GM23248 (cell line): ENCODE measurements around the gene C2orf42. TPM values are rescaled to one million over a fixed set of nuclear protein-coding genes. Genes with fewer than 3 reads are reported as not detected.
A peak's percentile ranks its signal among the peaks of the same experiment; 100 is the strongest.

Experiments used
- DNase-seq: peaks from one replicate; pipeline ENCODE4 v3.0.0-alpha.2; 2015
- H2AFZ ChIP-seq: fragments of 200-600 bp; sonication (generic); 2 replicates; pipeline ENCODE4 v1.6.1; 2016; ENCODE audit warnings: antibody characterized with exemption
- H3F3A ChIP-seq: fragments of 200-600 bp; sonication (generic); 2 replicates; pipeline ENCODE4 v1.6.1; 2016; ENCODE audit warnings: mild to moderate bottlenecking, antibody characterized with exemption, mixed run types; ENCODE audit not compliant: insufficient read depth
- H3K27ac ChIP-seq: fragments of 200-600 bp; sonication (generic); 2 replicates; pipeline ENCODE4 v1.5.1; 2016; ENCODE audit warnings: mild to moderate bottlenecking
- H3K27me3 ChIP-seq: fragments of 200-600 bp; sonication (generic); replicated peaks from 2 replicates; pipeline ENCODE4 v1.6.1; 2016; ENCODE audit warnings: mild to moderate bottlenecking; ENCODE audit not compliant: insufficient read depth
- H3K36me3 ChIP-seq: fragments of 200-600 bp; sonication (generic); 2 replicates; pipeline ENCODE4 v1.6.1; 2016; ENCODE audit warnings: low read depth, mild to moderate bottlenecking
- H3K4me1 ChIP-seq: fragments of 200-600 bp; sonication (generic); 2 replicates; pipeline ENCODE4 v1.6.1; 2016; ENCODE audit warnings: mild to moderate bottlenecking; ENCODE audit not compliant: insufficient read depth
- H3K4me2 ChIP-seq: fragments of 200-600 bp; sonication (generic); one replicate; pipeline ENCODE4 v1.6.1; 2016; ENCODE audit warnings: mild to moderate bottlenecking; ENCODE audit not compliant: unreplicated experiment
- H3K4me3 ChIP-seq: fragments of 200-600 bp; sonication (generic); 2 replicates; pipeline ENCODE4 v1.5.1; 2016; ENCODE audit warnings: mild to moderate bottlenecking
- H3K79me2 ChIP-seq: fragments of 200-600 bp; sonication (generic); 2 replicates; pipeline ENCODE4 v1.6.1; 2016; ENCODE audit warnings: mild to moderate bottlenecking; ENCODE audit not compliant: insufficient read depth
- H3K9ac ChIP-seq: fragments of 200-600 bp; sonication (generic); 2 replicates; pipeline ENCODE4 v1.6.1; 2016; ENCODE audit warnings: mild to moderate bottlenecking
- H3K9me2 ChIP-seq: fragments of 200-600 bp; sonication (generic); 2 replicates; pipeline ENCODE4 v1.6.1; 2016; ENCODE audit warnings: mixed run types, mild to moderate bottlenecking, moderate library complexity; ENCODE audit not compliant: insufficient read depth
- H3K9me3 ChIP-seq: fragments of 200-600 bp; sonication (generic); one replicate; pipeline ENCODE4 v1.6.1; 2017; ENCODE audit warnings: low read depth
- H4K20me1 ChIP-seq: fragments of 200-600 bp; sonication (generic); 2 replicates; pipeline ENCODE4 v1.6.0; 2016; ENCODE audit not compliant: insufficient read depth
- EZH2 ChIP-seq: fragments of 200-600 bp; sonication (generic); IDR thresholded peaks from 2 replicates; pipeline ENCODE4 v1.6.1; 2018; ENCODE audit warnings: antibody characterized with exemption, mild to moderate bottlenecking; ENCODE audit not compliant: insufficient read depth, poor library complexity, severe bottlenecking
- EZH2phosphoT487 ChIP-seq: fragments of 200-600 bp; sonication (generic); IDR thresholded peaks from 2 replicates; pipeline ENCODE4 v1.6.1; 2018; ENCODE audit warnings: antibody characterized with exemption, moderate library complexity, mild to moderate bottlenecking, low read depth; ENCODE audit not compliant: insufficient read depth
- WGBS, 2 experiments: methylation state at CpG; one replicate each; pipeline ENCODE4 v1.1.6; 2015 to 2017; ENCODE audit warnings: low lambda C conversion rate in 2 of 2, low coverage in 1 of 2; ENCODE audit errors: missing lambda C conversion rate in 2 of 2; 5-methylcytosine and 5-hydroxymethylcytosine counted together
- in situ Hi-C: fragments of 300-500 bp; cut with MboI; formaldehyde crosslinking; loops from 2 replicates; pipeline ENCODE4 v1.15.0; 2020
- polyA plus RNA-seq: library from polyadenylated mRNA; unstranded; fragments of >200 nt; fragmentation: Nextera tagmentation; extraction: Ambion mirVana; gene quantifications from 2 replicates; pipeline ENCODE4 v1.2.1, GENCODE V29; 2016
- total RNA-seq: library from RNA; depleted of rRNA; stranded (reverse); fragments of >200 nt; shearing (Covaris generic); gene quantifications from 2 replicates; pipeline ENCODE4 v1.2.3, GENCODE V29; 2014

C2orf42 gene
- total and polyA plus RNA-seq, 2 experiments from 2014 or later = 15.7 to 23.2 TPM

DNA sequence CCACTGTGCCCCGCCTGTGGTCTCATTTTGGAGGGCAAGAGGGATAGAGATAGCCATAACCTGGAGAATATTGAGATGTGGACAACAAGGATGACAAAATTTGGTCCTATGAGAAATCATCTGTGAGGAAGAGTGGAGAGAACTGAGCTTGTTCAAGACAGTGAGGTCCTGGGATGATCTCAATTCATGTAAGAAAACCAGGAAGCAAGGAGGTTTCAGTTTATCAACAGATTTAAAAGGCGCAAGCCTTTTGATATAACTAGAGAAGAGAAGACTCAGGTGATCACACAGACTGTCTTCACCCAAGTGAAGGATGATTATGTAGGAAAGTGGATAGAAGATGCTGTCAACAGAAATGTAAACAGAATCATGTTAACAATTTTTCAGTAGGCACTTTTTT lies 64.4 kb downstream of the C2orf42 start:
- TF ChIP-seq EZH2phosphoT487 = no peak
- no peak for TF ChIP-seq EZH2
- H3F3A ChIP-seq = peaks cover 11% of the 10 kb centered on the region
- no peak overlapping the region for H3K4me2 ChIP-seq
- H3K4me3 ChIP-seq = no peak overlapping the region
- H3K9me2 ChIP-seq = no peaks in the 10 kb centered on the region
- H3K79me2 ChIP-seq = no peaks in the 10 kb centered on the region
- in situ Hi-C loops = no loop called here
- no peaks in the 10 kb centered on the region for H3K27me3 ChIP-seq
- no peaks in the 10 kb centered on the region for H3K9me3 ChIP-seq
- no peak overlapping the region for H3K27ac ChIP-seq
- H3K4me1 ChIP-seq = peaks cover 5% of the 10 kb centered on the region; the same call in 1 of the 2 replicates
- H2AFZ ChIP-seq = peak overlapping the region; percentile 90; the same call in 1 of the 2 replicates
- no peak for DNase-seq
- WGBS, 2 experiments = 80 to 95% methylated on average over 2 of the region's 2 CpGs
- H3K9ac ChIP-seq = no peak overlapping the region
- H3K36me3 ChIP-seq = no peaks in the 10 kb centered on the region
- H4K20me1 ChIP-seq = no peaks in the 10 kb centered on the region

DNA sequence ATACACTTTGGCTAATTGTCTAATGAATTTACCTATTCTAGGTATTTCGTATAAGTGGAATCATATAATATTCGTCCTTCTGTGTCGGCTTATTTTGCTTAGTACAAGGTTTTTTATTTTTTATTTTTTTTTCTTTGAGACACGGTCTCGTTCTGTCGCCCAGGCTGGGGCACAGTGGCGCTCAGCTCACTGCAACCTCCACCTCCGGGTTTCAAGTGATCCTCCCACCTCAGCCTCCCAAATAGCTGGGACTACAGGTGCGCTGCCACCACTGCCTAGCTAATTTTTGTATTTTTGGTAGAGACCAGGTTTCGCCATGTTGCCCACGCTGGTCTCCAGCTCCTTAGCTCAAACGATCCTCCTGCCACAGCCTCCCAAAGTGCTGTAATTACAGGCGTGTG lies 65.3 kb downstream of the C2orf42 start:
- Histone ChIP-seq H3K9me2 (no peaks in the 10 kb centered on the region), H3K9me3 (no peaks in the 10 kb centered on the region), H3K9ac (peak overlapping the region; percentile 96), H3K4me1 (0 out of 2 replicates have a peak, but pooled peaks cover 5% of the 10 kb centered on the region), H3F3A (peaks cover 11% of the 10 kb centered on the region), H4K20me1 (no peaks in the 10 kb centered on the region), H3K4me2 (peak overlapping the region; percentile 87), H3K36me3 (no peaks in the 10 kb centered on the region), H3K27me3 (no peaks in the 10 kb centered on the region), H3K79me2 (no peaks in the 10 kb centered on the region), H3K27ac (peak overlapping the region; percentile 94), H2AFZ (peak overlapping the region; percentile 90), H3K4me3 (peak overlapping the region; percentile 80)
- 70 to 72% methylated on average over 13 of the region's 13 CpGs for WGBS, 2 experiments
- in situ Hi-C loops = no loop called here
- no peak for DNase-seq
- TF ChIP-seq EZH2phosphoT487 (no peak), EZH2 (no peak)

DNA sequence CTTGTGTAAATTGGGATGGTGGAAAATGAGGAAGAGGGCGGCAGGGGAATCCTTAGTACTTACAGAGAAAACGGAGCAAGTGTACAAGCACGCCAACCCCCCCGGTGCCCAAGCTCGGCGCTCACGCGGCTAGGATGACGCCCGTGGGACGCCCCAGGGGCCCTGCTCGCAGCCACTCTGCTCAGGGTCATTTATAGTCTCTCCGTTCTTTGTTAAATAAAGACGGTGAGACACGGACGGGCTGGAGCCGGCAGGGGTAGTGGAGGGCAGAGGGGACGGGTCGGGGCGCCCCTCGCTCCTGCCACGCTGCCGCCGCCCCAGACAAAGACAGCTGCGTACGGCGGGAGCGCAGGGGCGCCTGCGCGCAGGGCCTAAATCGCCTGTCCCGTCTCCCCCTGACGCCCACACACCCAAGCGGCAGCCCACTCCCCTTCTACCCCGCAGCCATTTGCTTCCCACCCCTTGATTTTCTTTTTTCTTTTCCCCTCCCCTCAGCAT lies 65.8 kb downstream of the C2orf42 start:
- 2% methylated on average over 18 to 36 of the region's 36 CpGs for WGBS, 2 experiments

DNA sequence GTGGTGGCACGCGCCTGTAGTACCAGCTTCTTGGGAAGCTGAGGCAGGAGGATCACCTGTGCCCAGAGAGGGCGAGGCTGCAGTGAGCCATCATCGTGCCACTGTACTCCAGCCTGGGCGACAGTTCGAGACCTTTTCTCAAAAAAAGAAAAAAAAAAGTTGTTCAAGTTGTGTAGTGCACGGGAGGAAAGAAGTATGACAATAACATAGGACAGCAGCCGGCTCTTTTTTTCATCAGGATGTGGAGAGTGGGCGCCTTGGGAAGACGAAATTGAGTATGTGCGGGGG lies 67.0 kb downstream of the C2orf42 start:
- H4K20me1 ChIP-seq = no peaks in the 10 kb centered on the region
- peaks cover 11% of the 10 kb centered on the region for H3F3A ChIP-seq
- H2AFZ ChIP-seq = peak overlapping the region; percentile 90
- peak overlapping the region; percentile 94 for H3K27ac ChIP-seq
- H3K9me2 ChIP-seq = no peaks in the 10 kb centered on the region
- H3K9ac ChIP-seq = peak overlapping the region; percentile 96
- no peaks in the 10 kb centered on the region for H3K36me3 ChIP-seq
- H3K4me2 ChIP-seq = peak overlapping the region; percentile 87
- H3K4me1 ChIP-seq = 0 out of 2 replicates have a peak, but pooled peaks cover 5% of the 10 kb centered on the region
- H3K9me3 ChIP-seq = no peaks in the 10 kb centered on the region
- 2 to 3% methylated on average over 11 of the region's 11 CpGs for WGBS, 2 experiments
- no peaks in the 10 kb centered on the region for H3K27me3 ChIP-seq
- H3K4me3 ChIP-seq = peak overlapping the region; percentile 80
- in situ Hi-C loops = no loop called here
- no peak for DNase-seq
- no peak for TF ChIP-seq EZH2
- TF ChIP-seq EZH2phosphoT487 = no peak
- no peaks in the 10 kb centered on the region for H3K79me2 ChIP-seq

More for the DNA sequence above, 65.8 kb downstream of the C2orf42 start:
- Histone ChIP-seq H3K79me2 (no peaks in the 10 kb centered on the region), H3K4me1 (0 out of 2 replicates have a peak, but pooled peaks cover 5% of the 10 kb centered on the region), H3K9ac (peak overlapping the region; percentile 96), H3K27ac (peak overlapping the region; percentile 94), H3K9me2 (no peaks in the 10 kb centered on the region), H4K20me1 (no peaks in the 10 kb centered on the region), H2AFZ (peak overlapping the region; percentile 90), H3F3A (peaks cover 11% of the 10 kb centered on the region), H3K27me3 (no peaks in the 10 kb centered on the region), H3K4me2 (peak overlapping the region; percentile 87), H3K4me3 (peak overlapping the region; percentile 80), H3K9me3 (no peaks in the 10 kb centered on the region), H3K36me3 (no peaks in the 10 kb centered on the region)
- peak; percentile 75 for DNase-seq
- in situ Hi-C loops = no loop called here
- TF ChIP-seq EZH2 (no peak), EZH2phosphoT487 (no peak)
